GM18499 (cell line): ENCODE data around the gene KPNA6.

Experiments used
- ATAC-seq: cut with Tn5 transposase; IDR thresholded peaks from one replicate; pipeline ENCODE4 v1.9.1; 2021; ENCODE audit warnings: moderate number of reproducible peaks; ENCODE audit not compliant: insufficient read depth, unreplicated experiment

Gene KPNA6

GRCh38 chr1:32208469-32208868 is 100.6 kb downstream of the KPNA6 start:
- ATAC-seq: no peak

- no peak for ATAC-seq
These were observed 101.1 kb downstream of the KPNA6 start, which contains the start of gene DCDC2B for GRCh38 chr1:32208891-32209328. TSS of gene DCDC2B (plus strand) at chr1:32209089. CDS start at chr1:32209094, 5 bp downstream.

- ATAC-seq: no peak
These were observed 108.0 kb downstream of the KPNA6 start for GRCh38 chr1:32215629-32216480.

GRCh38 chr1:32216566-32216965 is 108.7 kb downstream of the KPNA6 start:
- ATAC-seq: no peak

- no peak for ATAC-seq
These were observed 111.2 kb downstream of the KPNA6 start for GRCh38 chr1:32219022-32219421.

GRCh38 chr1:32220746-32221580 is 113.1 kb downstream of the KPNA6 start:
- ATAC-seq: no peak

- no peak for ATAC-seq
These were observed 113.7 kb downstream of the KPNA6 start for GRCh38 chr1:32221581-32221979.

- ATAC-seq: no peak
These were observed 114.3 kb downstream of the KPNA6 start, which contains the start of the genes EIF3I and TMEM234 for GRCh38 chr1:32221980-32222755. TSS of gene EIF3I (plus strand) at chr1:32222407. CDS start at chr1:32222442, 35 bp downstream. TSS of gene TMEM234 (minus strand) at chr1:32222353. CDS start at chr1:32222322, 31 bp downstream.

- no peak for ATAC-seq
These were observed 115.8 kb downstream of the KPNA6 start for GRCh38 chr1:32223683-32224082.

- no peak for ATAC-seq
These were observed 116.4 kb downstream of the KPNA6 start for GRCh38 chr1:32224285-32224684.
